ENCODE measurements around the gene CCNJ.
"Not testable (repeated sequence)": the region's sequence is repeated elsewhere in the genome, so short reads cannot be mapped to it uniquely, and the experiment has no call there.

CCNJ gene, protein sequence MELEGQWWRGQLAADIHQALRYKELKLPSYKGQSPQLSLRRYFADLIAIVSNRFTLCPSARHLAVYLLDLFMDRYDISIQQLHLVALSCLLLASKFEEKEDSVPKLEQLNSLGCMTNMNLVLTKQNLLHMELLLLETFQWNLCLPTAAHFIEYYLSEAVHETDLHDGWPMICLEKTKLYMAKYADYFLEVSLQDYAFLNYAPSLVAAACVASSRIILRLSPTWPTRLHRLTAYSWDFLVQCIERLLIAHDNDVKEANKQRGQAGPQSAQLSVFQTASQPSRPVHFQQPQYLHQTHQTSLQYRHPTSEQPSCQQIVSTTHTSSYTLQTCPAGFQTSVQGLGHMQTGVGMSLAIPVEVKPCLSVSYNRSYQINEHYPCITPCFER

DNA sequence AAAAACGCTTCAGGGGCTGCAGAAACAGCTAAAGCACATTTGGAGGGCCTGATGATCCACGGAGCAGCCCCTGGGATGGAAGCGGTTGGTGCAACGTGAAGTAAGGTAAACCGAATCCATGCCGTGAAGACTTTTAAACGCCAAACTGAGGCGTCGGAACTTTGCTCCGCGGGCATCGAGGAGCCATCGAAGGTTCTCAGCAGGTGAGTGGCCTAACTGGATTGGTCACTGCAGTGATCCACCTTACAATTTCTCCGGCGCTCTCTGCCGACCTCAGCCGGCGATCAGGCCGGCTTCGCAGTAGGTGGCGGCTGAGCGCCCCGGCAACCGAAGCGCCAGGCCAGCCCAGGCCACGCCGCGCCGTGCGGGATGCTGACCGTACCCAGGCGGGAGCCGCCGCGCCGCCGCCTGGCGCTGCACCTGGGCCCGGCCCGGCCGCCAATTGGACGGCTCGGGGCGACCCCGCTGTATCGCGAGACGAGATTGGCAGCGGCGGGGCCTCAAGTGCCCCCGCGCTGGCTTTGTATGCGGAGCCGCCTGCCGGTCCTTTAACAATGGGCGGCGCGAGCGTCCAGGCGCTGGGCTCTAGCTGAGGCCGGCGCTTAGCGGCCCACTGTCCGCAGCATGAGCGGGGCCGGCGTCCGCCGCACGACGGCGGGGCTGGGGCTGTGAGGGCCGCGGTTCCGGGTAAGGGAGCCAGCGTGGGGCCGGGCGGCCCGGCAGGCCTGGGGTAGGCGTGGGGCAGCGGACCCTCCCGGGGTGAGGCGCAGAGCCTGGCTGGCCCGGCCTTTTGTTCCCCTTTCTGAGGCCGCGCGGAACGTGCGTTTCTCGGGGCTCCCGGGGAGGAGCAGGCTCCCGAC, at the start of gene CCNJ:
CCNJ (plus strand) TSS at position 551 of the 860 bp plus-strand sequence. CDS start 811 bp downstream, outside the sequence.
- peak; percentile 80 for DNase-seq (ENCODE audit: low spot score)

GRCh38 chr10:95994376-95994775, 49.0 kb upstream of the CCNJ start:
- DNase-seq (ENCODE audit: low spot score), result not testable (repeated sequence)

- DNase-seq (ENCODE audit: low spot score), result no peak
Measured at GRCh38 chr10:95998255-95998784, 45.1 kb upstream of the CCNJ start.

DNA sequence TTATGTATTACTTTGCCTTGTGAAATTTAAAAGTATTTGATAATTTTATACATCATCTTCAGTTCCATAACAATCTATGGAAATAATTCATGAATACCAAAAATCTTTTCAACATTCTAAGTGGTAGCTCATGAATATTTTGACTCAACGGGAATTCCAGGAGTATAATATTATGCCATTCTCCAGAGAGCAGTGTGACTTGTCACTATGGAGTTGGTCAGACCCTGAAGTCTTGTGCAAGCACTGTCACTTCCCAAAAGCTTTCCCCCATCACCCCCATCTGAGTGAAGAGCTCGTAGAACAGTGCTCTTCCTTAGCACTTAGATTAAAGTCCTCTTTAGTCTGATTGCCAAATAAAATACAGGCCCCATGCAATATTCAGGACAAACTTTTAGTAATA, 29.4 kb upstream of the CCNJ start:
- DNase-seq (ENCODE audit: low spot score), result no peak

DNA sequence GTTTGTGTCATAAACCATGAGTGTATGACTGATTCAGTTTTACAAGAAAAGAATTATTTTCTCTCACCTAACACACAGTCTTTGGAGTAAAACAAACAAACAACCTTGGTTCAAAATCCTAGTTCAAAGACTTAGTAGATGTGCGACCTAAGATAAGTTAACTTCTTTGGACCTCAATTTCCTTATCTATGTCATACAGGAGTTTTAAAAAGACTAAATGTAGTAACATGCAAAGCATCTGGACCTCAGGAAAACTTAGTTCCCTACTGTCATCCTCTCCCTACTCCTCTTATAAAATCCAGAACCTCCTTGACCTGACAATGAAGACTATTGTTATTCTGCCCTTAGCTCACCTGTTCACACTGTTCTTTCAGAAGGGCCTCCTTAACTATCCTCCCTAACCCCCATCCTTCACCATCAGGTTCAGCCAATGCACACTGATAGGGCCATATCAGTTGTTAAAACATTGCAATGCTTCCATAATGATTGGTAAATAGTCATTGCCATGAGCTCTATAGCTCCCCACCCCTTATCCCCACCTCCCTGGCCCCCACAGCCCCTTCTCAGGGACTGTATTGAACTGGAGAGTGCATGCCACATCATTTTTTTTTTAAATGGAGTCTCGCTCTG, 28.8 kb upstream of the CCNJ start:
- no peak for DNase-seq (ENCODE audit: low spot score)

GRCh38 chr10:96017191-96017687, 26.1 kb upstream of the CCNJ start:
- peak; percentile 59 for DNase-seq (ENCODE audit: low spot score)

GRCh38 chr10:96021332-96021731, 22.1 kb upstream of the CCNJ start:
- DNase-seq (ENCODE audit: low spot score), result no peak

GRCh38 chr10:96022739-96023138, 20.6 kb upstream of the CCNJ start:
- DNase-seq (ENCODE audit: low spot score), result no peak

DNA sequence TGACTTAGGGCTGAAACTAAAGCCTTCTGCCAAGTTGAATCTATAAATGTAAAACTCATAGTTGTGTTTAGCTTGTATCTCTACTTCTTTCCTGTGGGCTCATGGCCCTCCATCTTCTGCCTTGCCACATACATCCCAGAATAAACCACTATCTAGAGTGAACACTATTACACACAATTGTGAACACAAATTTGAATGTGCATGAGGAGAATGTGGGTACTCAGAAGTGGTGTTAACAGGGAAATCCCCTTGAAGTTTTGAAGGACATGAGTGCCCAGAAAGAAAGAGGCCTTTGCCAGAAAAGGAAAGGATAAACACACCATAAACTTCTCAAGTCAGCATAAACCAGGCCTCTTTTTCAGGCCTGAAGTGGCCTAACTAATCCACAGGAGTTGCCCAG, 20.2 kb upstream of the CCNJ start:
- no peak for DNase-seq (ENCODE audit: low spot score)

DNA sequence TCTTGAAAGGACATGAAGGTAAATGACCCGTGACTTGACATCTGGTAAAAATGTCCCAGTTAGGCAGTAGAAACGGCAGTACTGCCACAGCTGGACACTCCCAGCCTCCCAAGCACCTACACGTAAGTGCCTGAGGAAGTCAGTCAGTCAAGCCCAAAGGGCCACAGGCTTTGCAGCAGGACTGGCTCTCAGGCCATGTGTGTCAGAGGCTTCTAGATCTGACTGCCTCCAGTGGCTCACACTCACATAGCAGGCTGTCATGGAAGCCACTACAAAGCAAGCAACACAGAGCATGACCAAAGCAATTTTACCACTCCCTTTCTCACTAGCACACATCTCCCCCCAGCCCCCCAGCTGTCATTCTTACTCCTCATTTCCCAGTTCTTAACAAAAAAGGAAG, 17.8 kb upstream of the CCNJ start:
- no peak for DNase-seq (ENCODE audit: low spot score)

GRCh38 chr10:96034625-96035024, 8.8 kb upstream of the CCNJ start:
- no peak for DNase-seq (ENCODE audit: low spot score)

DNA sequence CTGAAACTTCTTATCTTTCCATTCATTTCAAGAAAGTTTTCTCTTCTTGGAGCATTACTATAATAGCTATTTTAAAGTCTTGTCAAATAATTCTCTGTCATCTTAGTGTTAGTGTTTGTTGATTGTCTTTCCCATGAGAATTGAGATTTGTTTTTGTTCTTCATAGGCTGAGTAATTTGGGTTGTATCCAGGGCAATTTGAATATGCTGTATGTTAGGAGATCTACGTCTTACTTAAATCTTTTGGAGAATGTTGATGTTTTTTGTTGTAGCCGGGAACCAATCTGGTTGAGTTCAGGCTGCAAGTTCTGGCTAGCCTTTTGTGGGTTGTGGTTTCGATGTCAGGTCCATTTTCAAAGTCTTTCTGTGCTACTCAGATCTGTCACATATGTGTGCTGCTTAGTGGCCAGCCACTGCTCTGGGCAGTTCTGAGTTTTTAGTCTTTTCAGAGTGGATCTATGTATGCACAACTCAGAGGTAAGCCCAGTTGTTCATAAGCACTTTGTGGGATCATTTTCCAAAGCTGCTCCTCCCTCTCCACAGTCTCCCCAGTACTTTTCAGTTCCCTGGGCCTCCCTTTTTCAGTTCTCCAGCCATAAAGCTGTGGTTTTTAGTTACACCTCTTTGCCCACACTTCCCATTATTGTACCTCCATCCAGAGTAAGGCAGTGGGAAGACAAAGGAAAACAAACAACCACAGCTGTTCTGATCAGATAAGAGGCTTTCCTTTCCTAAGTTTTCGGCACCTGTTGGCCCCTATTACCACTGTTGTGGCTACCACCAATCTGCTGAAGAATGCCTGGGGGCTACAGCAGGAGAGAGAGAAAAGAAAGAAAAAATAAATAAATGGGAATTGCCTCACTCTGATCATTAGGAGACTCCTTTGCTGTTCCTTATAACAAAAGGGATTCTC, 4.7 kb upstream of the CCNJ start:
- no peak for DNase-seq (ENCODE audit: low spot score)

GRCh38 chr10:96041146-96041545, 2.2 kb upstream of the CCNJ start:
- no peak for DNase-seq (ENCODE audit: low spot score)

GRCh38 chr10:96043893-96044715, 721 bp downstream of the CCNJ start:
- peak; percentile 33 for DNase-seq (ENCODE audit: low spot score)

- DNase-seq (ENCODE audit: low spot score), result no peak
Measured at GRCh38 chr10:96044736-96045135, 1.4 kb downstream of the CCNJ start.

- no peak for DNase-seq (ENCODE audit: low spot score)
Measured at GRCh38 chr10:96046546-96046945, 3.2 kb downstream of the CCNJ start.

GRCh38 chr10:96047004-96047649, 3.7 kb downstream of the CCNJ start:
- no peak for DNase-seq (ENCODE audit: low spot score)

DNA sequence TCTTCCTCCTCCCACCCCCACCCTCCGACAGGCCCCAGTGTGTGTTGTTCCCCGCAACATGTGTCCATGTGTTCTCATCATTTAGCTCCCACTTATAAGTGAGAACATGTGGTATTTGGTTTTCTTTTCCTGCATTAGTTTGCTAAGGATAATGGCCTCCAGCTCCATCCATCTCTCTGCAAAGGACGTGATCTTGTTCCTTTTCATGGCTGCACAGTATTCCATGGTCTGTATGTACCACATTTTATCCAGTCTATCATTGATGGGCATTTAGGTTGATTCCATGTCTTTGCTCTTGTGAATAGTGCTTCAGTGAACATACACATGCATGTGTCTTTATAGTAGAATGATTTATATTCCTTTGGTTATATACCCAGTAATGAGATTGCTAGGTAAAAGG, 4.5 kb downstream of the CCNJ start:
- not testable (repeated sequence) for DNase-seq (ENCODE audit: low spot score)

- no peak for DNase-seq (ENCODE audit: low spot score)
Measured at GRCh38 chr10:96049340-96049739, 6.0 kb downstream of the CCNJ start.

- DNase-seq (ENCODE audit: low spot score), result no peak
Measured at GRCh38 chr10:96053985-96054384, 10.6 kb downstream of the CCNJ start.
